Measurements from ENCODE around the gene PACS2. TPM values are rescaled to one million over a fixed set of nuclear protein-coding genes. Genes with fewer than 3 reads are reported as not detected.

PACS2 gene
- total and polyA plus RNA-seq, 2 of the 4 experiments (the other 2 are of a cell fraction): 15.6 to 32.2 TPM

DNA sequence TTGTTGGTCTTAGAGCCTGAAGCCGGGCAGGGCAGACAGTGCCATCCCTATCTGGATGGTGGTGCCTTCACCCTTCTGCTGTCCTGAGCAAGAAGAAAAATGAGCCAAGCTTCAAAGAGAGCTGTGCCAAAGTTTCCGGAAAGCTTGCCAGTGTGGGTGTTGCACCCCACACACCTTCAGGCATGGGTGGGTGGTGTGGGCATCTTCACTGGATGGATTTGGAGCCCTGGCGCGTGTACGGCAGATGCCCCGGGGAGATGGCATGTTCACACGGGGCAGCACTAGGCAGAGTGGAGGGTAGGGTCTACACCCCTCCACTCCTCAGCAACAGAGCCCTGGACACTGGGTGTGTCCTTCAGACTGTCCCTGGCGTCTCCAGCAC lies 33.0 kb downstream of the PACS2 start:
- no peak overlapping the region for H2AK5ac ChIP-seq (ENCODE audit: low read depth, low read length)
- no peak for TF ChIP-seq SMC3 (IDR thresholded peaks at IDR 0.05; ENCODE audit: low read depth, low read length)
- TF ChIP-seq MXI1 (IDR thresholded peaks at IDR 0.05; ENCODE audit: borderline replicate concordance, low read depth, low read length): no peak
- no peak for TF ChIP-seq RFX5 (IDR thresholded peaks at IDR 0.05; ENCODE audit: low read depth, low read length)
- no peak for TF ChIP-seq MAFK (IDR thresholded peaks at IDR 0.05; ENCODE audit: low read depth, low read length)
- ChIA-PET CTCF (no interaction called here), POLR2A (ENCODE audit: unreplicated experiment) (no interaction called here)
- no peak overlapping the region for H2BK15ac ChIP-seq (ENCODE audit: low read depth, low read length)
- H3K79me1 ChIP-seq (ENCODE audit: low read depth in 1 of 2, low read length in 2 of 2): peaks cover 10 to 33% of the 10 kb centered on the region in 2 experiments
- H2AFZ ChIP-seq (replicated peaks; ENCODE audit: low read length, poor library complexity): no peak overlapping the region
- no peak for ATAC-seq (ENCODE audit: low read depth)
- H2AK9ac ChIP-seq (replicated peaks; ENCODE audit: low read depth, low read length, poor library complexity): no peak overlapping the region
- H3K18ac ChIP-seq (ENCODE audit: low read depth, low read length): no peak overlapping the region
- no peak overlapping the region for H4K91ac ChIP-seq (ENCODE audit: insufficient read depth, low read depth, low read length)
- no TSS peak for BruUV-seq (replicated peaks)
- no peak overlapping the region for H3K9ac ChIP-seq (ENCODE audit: low read depth, low read length)
- H3K4me1 ChIP-seq (ENCODE audit: control insufficient read depth, insufficient read depth, low read length): peaks cover 8% of the 10 kb centered on the region
- no peak overlapping the region for H3K27ac ChIP-seq (ENCODE audit: insufficient read depth, low read length)
- no peak overlapping the region for H3K56ac ChIP-seq (ENCODE audit: extremely low read depth, insufficient read depth, low read length)
- WGBS, 2 experiments (ENCODE audit: extremely low coverage in 2 of 2, insufficient read length in 1 of 2): 100% methylated on average over 1 of the region's 8 CpGs; no CpG with 5 or more reads in 1 of the 2 experiments
- H2BK120ac ChIP-seq (ENCODE audit: low read depth, low read length): no peak overlapping the region
- H3K27me3 ChIP-seq (ENCODE audit: control insufficient read depth, insufficient read depth, low read length): no peaks in the 10 kb centered on the region
- no peak overlapping the region for H4K8ac ChIP-seq (ENCODE audit: low read depth in 2 of 2, low read length in 2 of 2)
- in situ Hi-C loops (cut with MboI; ENCODE audit: low sequenced_read_pairs) (no loop called here), intact Hi-C loops (cut with micrococcal nuclease) (no loop called here), dilution Hi-C loops (cut with HindIII; ENCODE audit: low sequenced_read_pairs, unreplicated experiment) (no loop called here)
- no peak overlapping the region for H3K23ac ChIP-seq (ENCODE audit: low read depth, low read length)
- no peak overlapping the region for H2BK5ac ChIP-seq (ENCODE audit: low read depth, low read length, poor library complexity, severe bottlenecking)
- H3K4me3 ChIP-seq (ENCODE audit: insufficient read depth, low read depth, low read length): no peak overlapping the region
- H3K9me3 ChIP-seq (ENCODE audit: control insufficient read depth, insufficient read depth, low read length): no peaks in the 10 kb centered on the region
- H2BK20ac ChIP-seq (ENCODE audit: low read depth, low read length): no peak overlapping the region
- H4K5ac ChIP-seq (ENCODE audit: low read depth, low read length): no peak overlapping the region
- peaks cover 24% of the 10 kb centered on the region for H4K20me1 ChIP-seq (ENCODE audit: insufficient read depth, low read length)
- H3K14ac ChIP-seq (replicated peaks; ENCODE audit: low read depth, low read length): no peak overlapping the region
- no peaks in the 10 kb centered on the region; the same call in 1 of the 2 replicates for H3K36me3 ChIP-seq (ENCODE audit: control insufficient read depth, insufficient read depth, low read length)
- no peak overlapping the region for H3K4ac ChIP-seq (ENCODE audit: low read depth, low read length)
- no peaks in the 10 kb centered on the region; the same call in 1 of the 2 replicates for H3K9me1 ChIP-seq (ENCODE audit: insufficient read depth, low read length)
- no peak overlapping the region for H3K4me2 ChIP-seq (ENCODE audit: low read depth, low read length)
- no peak for DNase-seq

Measured in IMR-90 (cell line).